Transverse colon (tissue), 3 donors: Measurements from ENCODE around the gene ZNF654.

Source experiments
- CTCF ChIP-seq, 5 experiments: fragments of 200-600 bp in 3 of 5; fragments of 450-650 bp in 2 of 5; sonication (generic) in 3 of 5; IDR thresholded peaks; 1 replicate in 2 of 5; 2 replicates in 3 of 5; pipeline ENCODE4 v1.5.1; 2016 to 2017; ENCODE audit warnings: antibody characterized with exemption in 5 of 5, inconsistent platforms in 3 of 5, mild to moderate bottlenecking in 2 of 5, moderate library complexity in 1 of 5
- POLR2A ChIP-seq: fragments of 450-650 bp; IDR thresholded peaks from one replicate; pipeline ENCODE4 v1.6.1; 2016; ENCODE audit warnings: antibody characterized with exemption, mild to moderate bottlenecking, moderate library complexity

GRCh38 chr3:88010810-88011209 lies 48.2 kb upstream of the ZNF654 start:
- TF ChIP-seq CTCF (IDR thresholded peaks at IDR 0.05) (no peak), POLR2A (no peak)
